A549 (cell line): ENCODE measurements around the gene BGLAP. TPM values are rescaled to one million over a fixed set of nuclear protein-coding genes. Genes with fewer than 3 reads are reported as not detected.

Source experiments
- ATAC-seq, 2 experiments: fragments of 200-7000 bp in 1 of 2; fragments of >200 bp in 1 of 2; cut with Nextera tagmentation in 1 of 2; cut with Tn5 transposase in 1 of 2; 3 replicates each; pipeline versions ENCODE4 v1.8.0 to v1.9.1; 2018 to 2020; ENCODE audit warnings: mild to moderate bottlenecking in 1 of 2, moderate library complexity in 1 of 2
- CTCF ChIA-PET: fragments of 300-600 bp; sonication (Branson Sonifier 250); formaldehyde crosslinking; extraction: SDS; loops from one replicate; lab custom pipeline; 2021; ENCODE audit warnings: antibody characterized with exemption, inconsistent platforms; lab: Yijun Ruan, JAX
- POLR2A ChIA-PET: fragments of 350-600 bp; formaldehyde crosslinking; extraction: SDS; loops from one replicate; lab custom pipeline; 2021; ENCODE audit warnings: antibody characterized with exemption, inconsistent platforms; lab: Yijun Ruan, JAX
- DNase-seq, 2 experiments: peaks; one replicate each; pipeline versions ENCODE4 v3.0.0 to v3.0.0-alpha.2; 2011 to 2016; ENCODE audit warnings: low read depth in 1 of 2, low spot score in 1 of 2
- FAIRE-seq: peaks from 2 replicates; lab custom pipeline; 2011; peaks lifted over from hg19 to GRCh38; lab: Jason Lieb, UNC
- H3K27ac ChIP-seq, 2 experiments: fragments of >200 bp; sonication (Bioruptor Twin); formaldehyde crosslinking; 3 replicates each; pipeline ENCODE4 v1.5.1; 2016 to 2017
- H3K4me1 ChIP-seq: fragments of >200 bp; sonication (Bioruptor Twin); formaldehyde crosslinking; 3 replicates; pipeline ENCODE4 v1.6.1; 2016
- H3K4me2 ChIP-seq: fragments of >200 bp; sonication (Bioruptor Twin); formaldehyde crosslinking; 3 replicates; pipeline ENCODE4 v1.6.1; 2016
- H3K4me3 ChIP-seq: fragments of >200 bp; sonication (Bioruptor Twin); formaldehyde crosslinking; 3 replicates; pipeline ENCODE4 v1.5.1; 2016
- H3K9me3 ChIP-seq: fragments of >200 bp; sonication (Bioruptor Twin); formaldehyde crosslinking; 3 replicates; pipeline ENCODE4 v1.6.1; 2016
- BCL3 ChIP-seq: fragments of >200 bp; sonication (Bioruptor Twin); formaldehyde crosslinking; IDR thresholded peaks from 3 replicates; pipeline ENCODE4 v1.6.1; 2016
- CBX2 ChIP-seq: fragments of 200-600 bp; sonication (generic); IDR thresholded peaks from 2 replicates; pipeline ENCODE4 v1.6.1; 2016; ENCODE audit warnings: low read depth, mild to moderate bottlenecking, borderline replicate concordance
- CEBPB ChIP-seq, 2 experiments: fragments of >200 bp in 1 of 2; sonication (Bioruptor Twin) in 1 of 2; formaldehyde crosslinking in 1 of 2; IDR thresholded peaks; 2 replicates each; pipeline ENCODE4 v1.6.1; 2012 to 2016
- CHD4 ChIP-seq: fragments of 200-600 bp; sonication (generic); IDR thresholded peaks from 2 replicates; pipeline ENCODE4 v1.6.1; 2016; ENCODE audit warnings: antibody characterized with exemption, mild to moderate bottlenecking, borderline replicate concordance
- EHF ChIP-seq: fragments of 250-450 bp; sonication (Bioruptor Pico); IDR thresholded peaks from 2 replicates; pipeline ENCODE4 v1.5.0; 2020; ENCODE audit warnings: mild to moderate bottlenecking
- FOSB ChIP-seq: fragments of 250-450 bp; sonication (Bioruptor Pico); IDR thresholded peaks from 2 replicates; pipeline ENCODE4 v1.5.0; 2020; ENCODE audit warnings: mild to moderate bottlenecking, moderate library complexity
- FOSL2 ChIP-seq, 2 experiments: fragments of 450-650 bp in 1 of 2; fragments of >200 bp in 1 of 2; sonication (Bioruptor Twin) in 1 of 2; formaldehyde crosslinking; IDR thresholded peaks; 2 replicates each; pipeline versions ENCODE4 v1.5.0 to v1.6.1; 2016 to 2020; ENCODE audit warnings: mild to moderate bottlenecking in 1 of 2, moderate library complexity in 1 of 2
- FOXS1 ChIP-seq: fragments of 250-450 bp; sonication (Bioruptor Pico); IDR thresholded peaks from 2 replicates; pipeline ENCODE4 v1.5.0; 2020; ENCODE audit warnings: mild to moderate bottlenecking, moderate library complexity
- HOXB13 ChIP-seq: fragments of 250-450 bp; sonication (Bioruptor Pico); IDR thresholded peaks from 2 replicates; pipeline ENCODE4 v1.5.0; 2020; ENCODE audit warnings: low read depth, mild to moderate bottlenecking, moderate library complexity
- KDM5A ChIP-seq: fragments of 200-600 bp; sonication (generic); IDR thresholded peaks from 2 replicates; pipeline ENCODE4 v1.6.1; 2016; ENCODE audit warnings: antibody characterized with exemption, mild to moderate bottlenecking
- MAX ChIP-seq: IDR thresholded peaks from 2 replicates; pipeline ENCODE4 v1.6.1; 2012
- NFE2L2 ChIP-seq: fragments of 150-350 bp; conservative IDR thresholded peaks from 2 replicates; pipeline ENCODE4 v1.6.1; 2014; ENCODE audit warnings: low read length
- NR3C1 ChIP-seq: fragments of >200 bp; sonication (Bioruptor Twin); formaldehyde crosslinking; IDR thresholded peaks from 3 replicates; pipeline ENCODE4 v1.6.1; 2017
- PBX3 ChIP-seq: IDR thresholded peaks from 2 replicates; pipeline ENCODE4 v1.6.1; 2012
- POLR2AphosphoS2 ChIP-seq: conservative IDR thresholded peaks from 2 replicates; pipeline ENCODE4 v1.6.1; 2012; ENCODE audit warnings: low read length, improper control_type of control experiment, inconsistent platforms
- RARB ChIP-seq: fragments of 250-450 bp; sonication (Bioruptor Pico); IDR thresholded peaks from 2 replicates; pipeline ENCODE4 v1.8.0; 2021; ENCODE audit warnings: mild to moderate bottlenecking, moderate library complexity
- RCOR1 ChIP-seq: fragments of 150-350 bp; IDR thresholded peaks from 2 replicates; pipeline ENCODE4 v1.6.1; 2014; ENCODE audit warnings: antibody characterized with exemption, low read length, low read depth
- RNF2 ChIP-seq: fragments of 200-600 bp; sonication (generic); IDR thresholded peaks from 2 replicates; pipeline ENCODE4 v1.6.1; 2016; ENCODE audit warnings: low read depth, mild to moderate bottlenecking, antibody characterized with exemption, moderate library complexity, borderline replicate concordance
- SMC3 ChIP-seq: fragments of >200 bp; sonication (Bioruptor Twin); formaldehyde crosslinking; IDR thresholded peaks from 3 replicates; pipeline ENCODE4 v1.6.1; 2018; ENCODE audit warnings: inconsistent platforms
- ZC3H11A ChIP-seq: fragments of 450-650 bp; IDR thresholded peaks from 2 replicates; pipeline ENCODE4 v1.6.1; 2014; ENCODE audit warnings: antibody characterized with exemption, mild to moderate bottlenecking
- ZFP36 ChIP-seq: fragments of 450-650 bp; IDR thresholded peaks from 2 replicates; pipeline ENCODE4 v1.6.1; 2014; ENCODE audit warnings: borderline replicate concordance; ENCODE audit not compliant: partially characterized antibody
- ZSCAN20 ChIP-seq: fragments of 250-450 bp; sonication (Bioruptor Pico); IDR thresholded peaks from 2 replicates; pipeline ENCODE4 v1.8.0; 2022; ENCODE audit warnings: mild to moderate bottlenecking, moderate library complexity
- WGBS: methylation state at CpG from one replicate; pipeline ENCODE4 v1.1.6; 2017; ENCODE audit errors: missing lambda C conversion rate; 5-methylcytosine and 5-hydroxymethylcytosine counted together
- polyA plus RNA-seq, 4 experiments: library from polyadenylated mRNA; depleted of rRNA in 3 of 4; stranded (reverse); fragments of >200 nt; fragmentation: RNase III in 1 of 4; extraction: RNeasy Plus Mini Kit Qiagen cat#74134 plus additional on column Dnase treatment in 1 of 4; gene quantifications; 2 replicates in 3 of 4; 3 replicates in 1 of 4; pipeline ENCODE4 v1.2.3, GENCODE V29; 2011 to 2017

The BGLAP gene
- polyA plus RNA-seq, 2 of the 4 experiments (the other 2 are of a cell fraction) = 0.12 to 0.23 TPM

- H3K4me2 ChIP-seq = no peak overlapping the region
- no peak for FAIRE-seq
- TF ChIP-seq KDM5A (no peak), CHD4 (no peak), PBX3 (no peak), NR3C1 (no peak), NFE2L2 (no peak), SMC3 (no peak), CBX2 (no peak), RCOR1 (no peak), FOSB (CRISPR knock-in tag) (no peak), POLR2AphosphoS2 (no peak), EHF (CRISPR knock-in tag) (no peak), FOXS1 (no peak), ZC3H11A (no peak), ZSCAN20 (CRISPR knock-in tag) (no peak), CEBPB (IDR thresholded peaks at IDR 0.05) (no peak), RARB (CRISPR knock-in tag) (no peak), ZFP36 (no peak), RNF2 (no peak), HOXB13 (CRISPR knock-in tag) (no peak), FOSL2 (IDR thresholded peaks at IDR 0.05) (no peak), FOSL2 (CRISPR knock-in tag; IDR thresholded peaks at IDR 0.05) (no peak)
- no peaks in the 10 kb centered on the region for H3K9me3 ChIP-seq
- WGBS = 95% methylated on average over 3 of the region's 3 CpGs
- CTCF ChIA-PET = interaction anchor here (0.9 to 2.0 kb wide), 8 partner anchors 8 to 166 kb away, joined by 3 to 8 read pairs (median 4); no protein-coding TSS in a partner anchor
- no peak overlapping the region for H3K27ac ChIP-seq
- POLR2A ChIA-PET = interaction anchor here (1.0 kb wide), 1 partner anchor 11 kb away, joined by 3 read pairs; no protein-coding TSS in a partner anchor
- ATAC-seq = no peak
- H3K4me3 ChIP-seq = no peak overlapping the region
- DNase-seq = no peak
- H3K4me1 ChIP-seq = peaks cover 21% of the 10 kb centered on the region
Measured at GRCh38 chr1:156279837-156280236, 37.9 kb downstream of the BGLAP start.

GRCh38 chr1:156281281-156281680 is 39.3 kb downstream of the BGLAP start:
- Histone ChIP-seq H3K27ac (peak overlapping the region; percentile 90 to 95; a peak in 4 of 6 replicates), H3K4me3 (peak overlapping the region; percentile 83), H3K4me2 (peak overlapping the region; percentile 100)
- FAIRE-seq (no peak), DNase-seq (no peak)
- WGBS = 47% methylated on average over 8 of the region's 8 CpGs
- CTCF ChIA-PET = interaction anchor here (0.6 to 3.1 kb wide), 9 partner anchors 9 to 87 kb away, joined by 3 to 9 read pairs (median 4); partner anchors contain the start of gene SLC25A44
- no peak for TF ChIP-seq RARB (CRISPR knock-in tag)
- 0 out of 2 replicates have a peak, but pooled peaks have one; percentile 25 for TF ChIP-seq MAX
- TF ChIP-seq BCL3 = no peak
- TF ChIP-seq, all 56 proteins: peak for 1
- POLR2A ChIA-PET = no interaction called here
- ATAC-seq = peak in 1 of 2 experiments; percentile 2; a peak in 1 of 6 replicates
- no peaks in the 10 kb centered on the region for H3K9me3 ChIP-seq
- peaks cover 21% of the 10 kb centered on the region for H3K4me1 ChIP-seq
